Suppressor macrophage treated with lipopolysaccharide for 1 hour (primary cell): ENCODE results near the gene SEPTIN8.
"Not testable (repeated sequence)": the region's sequence is repeated elsewhere in the genome, so short reads cannot be mapped to it uniquely, and the experiment has no call there.

Source experiments
- DNase-seq, 3 donors: peaks; one replicate each; pipeline ENCODE4 v3.0.0-alpha.2; 2020 to 2022

Gene SEPTIN8

DNA sequence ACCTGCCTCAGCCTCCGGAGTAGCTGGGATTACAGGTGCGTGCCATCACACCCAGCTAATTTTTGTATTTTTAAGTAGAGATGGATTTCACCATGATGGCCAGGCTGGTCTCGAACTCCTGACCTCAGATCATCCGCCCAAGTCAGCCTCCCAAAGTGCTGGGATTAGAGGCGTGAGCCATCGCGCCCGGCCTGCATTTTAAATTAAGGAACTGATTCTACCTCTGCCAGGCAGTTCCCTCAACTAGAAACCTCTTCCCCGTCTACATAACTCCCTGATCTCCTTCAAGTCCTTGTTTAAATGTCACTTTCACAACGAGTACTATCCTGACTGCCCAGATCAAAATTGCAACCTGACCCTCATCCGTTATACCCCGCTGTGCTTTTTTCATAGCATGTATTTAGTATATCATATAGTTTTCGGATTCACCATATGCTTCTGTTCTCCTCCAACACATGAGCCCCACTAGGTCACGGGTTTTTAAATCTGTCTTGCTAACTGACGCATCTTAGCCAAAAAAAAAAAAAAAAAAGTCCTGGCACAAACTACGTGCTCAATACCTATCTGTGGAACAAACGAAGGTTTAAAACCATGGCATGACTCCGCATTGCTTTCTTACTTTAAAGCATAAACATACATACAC lies 35.2 kb upstream of the SEPTIN8 start:
- DNase-seq, result peak; percentile 50 to 59 (median 58)

DNA sequence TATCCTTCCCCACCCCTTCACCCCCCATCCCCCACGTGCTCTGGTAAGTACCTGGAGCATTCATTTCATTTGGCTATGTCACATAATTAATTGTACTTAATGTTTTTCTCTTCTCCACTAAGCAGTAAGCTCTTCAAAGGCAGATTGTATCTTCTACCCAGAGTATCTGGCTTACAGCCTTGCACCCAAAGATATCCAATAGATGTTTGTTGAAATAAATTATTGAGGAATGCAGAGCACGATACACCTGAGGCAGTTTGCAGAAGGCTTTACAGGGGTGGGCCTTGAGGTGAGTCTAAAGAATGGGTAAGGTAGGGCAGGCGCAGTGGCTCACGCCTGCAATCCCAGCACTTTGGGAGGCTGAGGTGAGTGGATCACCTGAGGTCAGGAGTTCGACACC lies 33.6 kb upstream of the SEPTIN8 start:
- DNase-seq, result no peak

DNA sequence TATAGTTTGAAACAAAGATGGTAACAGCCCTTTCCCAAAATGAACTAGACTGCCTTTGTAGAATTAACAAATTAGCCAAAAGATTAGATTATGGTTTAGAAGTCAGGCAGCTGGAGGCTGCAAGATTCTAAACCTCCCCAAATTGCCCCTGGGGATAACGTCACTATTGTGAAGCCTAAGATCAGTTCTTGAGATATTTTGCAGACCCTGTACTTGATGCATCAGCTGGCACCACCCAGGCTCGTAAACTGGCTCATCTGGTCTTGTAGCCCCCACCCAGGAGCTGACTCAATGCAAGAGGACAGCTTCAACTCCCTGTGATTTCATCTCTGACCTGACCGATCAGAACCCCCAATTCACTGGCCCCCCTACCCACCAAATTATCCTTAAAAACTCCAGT lies 31.8 kb upstream of the SEPTIN8 start:
- DNase-seq, result no peak

DNA sequence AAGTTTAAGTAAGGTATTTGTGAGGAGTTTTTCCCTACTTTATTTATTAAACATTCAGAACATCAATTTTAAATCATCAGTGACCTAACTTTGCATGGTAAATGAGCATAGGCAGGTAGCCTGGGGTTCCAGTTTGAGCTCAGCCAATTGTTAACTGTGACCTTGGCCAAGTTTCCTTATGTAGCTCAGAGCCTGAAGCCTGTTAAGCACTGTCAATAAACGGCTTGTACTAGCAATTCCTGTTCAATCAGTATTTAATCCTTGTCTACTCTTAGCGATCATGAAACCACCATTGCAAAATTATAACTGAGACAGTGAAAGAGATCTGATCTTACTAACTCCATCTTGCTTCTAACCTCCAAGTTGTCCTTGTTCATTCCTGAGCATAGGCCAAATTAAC lies 31.4 kb upstream of the SEPTIN8 start:
- DNase-seq, result no peak

DNA sequence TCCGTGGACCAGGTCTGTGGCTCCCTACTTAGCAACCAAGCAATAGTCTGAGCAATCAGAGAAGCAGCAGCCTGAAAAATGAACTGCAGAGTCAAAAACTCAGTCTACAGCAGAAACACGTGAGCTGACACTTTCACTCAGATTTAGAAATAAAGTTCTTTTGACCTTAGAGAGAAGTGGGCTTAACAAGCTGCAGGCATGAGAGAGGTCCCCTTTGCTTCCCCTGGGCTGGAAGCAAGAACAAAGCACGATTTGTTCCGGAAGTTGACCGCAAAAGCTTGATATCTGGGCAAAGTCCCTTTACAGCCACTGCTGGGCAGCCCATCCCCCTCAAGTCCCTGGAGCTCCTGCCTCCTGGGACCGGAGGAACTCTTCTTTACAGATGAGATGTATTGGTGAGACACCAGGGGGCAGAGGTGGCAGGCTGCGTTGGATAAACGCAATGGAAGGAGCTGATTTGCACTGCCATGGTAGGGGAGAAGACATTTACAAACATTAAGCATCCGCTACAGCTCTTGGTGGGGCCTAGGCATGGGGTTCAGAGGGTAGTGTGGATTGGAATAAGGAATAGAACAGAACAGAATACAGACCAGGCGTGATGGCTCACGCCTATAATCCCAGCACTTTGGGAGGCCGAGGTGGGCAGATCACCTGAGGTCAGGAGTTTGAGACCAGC lies 30.3 kb upstream of the SEPTIN8 start:
- no peak for DNase-seq

DNA sequence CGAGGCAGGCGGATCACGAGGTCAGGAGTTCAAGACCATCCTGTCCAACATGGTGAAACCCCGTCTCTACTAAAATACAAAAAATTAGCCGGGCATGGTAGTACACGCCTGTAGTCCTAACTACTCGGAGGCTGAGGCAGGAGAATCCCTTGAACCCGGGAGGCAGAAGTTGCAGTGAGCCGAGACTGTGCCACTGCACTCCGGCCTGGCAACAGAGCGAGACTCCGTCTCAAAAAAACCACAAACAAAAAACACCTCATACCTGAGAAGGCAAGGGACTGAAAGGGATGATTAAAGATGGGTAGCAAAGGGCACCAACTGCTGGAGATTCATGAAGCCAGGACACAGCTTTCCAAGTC lies 29.7 kb upstream of the SEPTIN8 start:
- DNase-seq, result not testable (repeated sequence)

DNA sequence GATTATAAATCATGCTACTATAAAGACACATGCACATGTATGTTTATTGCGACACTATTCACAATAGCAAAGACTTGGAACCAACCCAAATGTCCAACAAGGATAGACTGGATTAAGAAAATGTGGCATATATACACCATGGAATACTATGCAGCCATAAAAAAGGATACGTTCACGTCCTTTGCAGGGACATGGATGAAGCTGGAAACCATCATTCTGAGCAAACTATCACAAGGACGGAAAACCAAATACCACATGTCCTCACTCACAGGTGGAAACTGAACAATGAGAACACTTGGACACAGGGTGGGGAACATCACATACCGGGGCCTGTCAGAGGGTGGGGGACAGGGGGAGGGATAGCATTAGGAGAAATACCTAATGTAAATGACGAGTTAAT lies 28.8 kb upstream of the SEPTIN8 start:
- DNase-seq, result not testable (repeated sequence)

DNA sequence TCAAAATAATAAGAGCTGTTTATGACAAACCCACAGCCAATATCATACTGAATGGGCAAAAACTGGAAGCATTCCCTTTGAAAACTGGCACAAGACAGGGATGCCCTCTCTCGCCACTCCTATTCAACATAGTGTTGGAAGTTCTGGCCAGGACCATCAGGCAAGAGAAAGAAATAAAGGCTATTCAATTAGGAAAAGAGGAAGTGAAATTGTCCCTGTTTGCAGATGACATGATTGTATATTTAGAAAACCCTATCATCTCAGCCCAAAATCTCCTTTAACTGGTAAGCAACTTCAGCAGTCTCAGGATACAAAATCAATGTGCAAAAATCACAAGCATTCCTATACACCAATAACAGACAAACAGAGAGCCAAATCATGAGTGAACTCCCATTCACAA lies 27.2 kb upstream of the SEPTIN8 start:
- not testable (repeated sequence) for DNase-seq

DNA sequence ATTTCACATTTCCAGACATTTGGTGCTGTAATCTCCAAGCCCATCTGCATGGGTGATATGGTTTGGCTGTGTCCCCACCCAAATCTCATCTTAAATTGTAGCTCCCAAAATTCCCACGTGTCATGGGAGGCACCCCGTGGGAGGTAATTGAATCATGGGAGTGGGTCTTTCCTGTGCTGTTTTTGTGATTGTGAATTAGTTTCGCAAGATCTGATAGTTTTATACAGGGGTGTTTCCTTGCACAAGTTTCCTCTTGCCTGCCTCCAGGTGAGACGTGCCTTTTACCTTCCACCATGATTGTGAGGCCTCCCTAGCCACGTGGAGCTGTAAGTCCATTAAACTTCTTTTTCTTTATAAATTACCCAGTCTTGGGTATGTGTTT lies 25.6 kb upstream of the SEPTIN8 start:
- DNase-seq, result not testable (repeated sequence)

DNA sequence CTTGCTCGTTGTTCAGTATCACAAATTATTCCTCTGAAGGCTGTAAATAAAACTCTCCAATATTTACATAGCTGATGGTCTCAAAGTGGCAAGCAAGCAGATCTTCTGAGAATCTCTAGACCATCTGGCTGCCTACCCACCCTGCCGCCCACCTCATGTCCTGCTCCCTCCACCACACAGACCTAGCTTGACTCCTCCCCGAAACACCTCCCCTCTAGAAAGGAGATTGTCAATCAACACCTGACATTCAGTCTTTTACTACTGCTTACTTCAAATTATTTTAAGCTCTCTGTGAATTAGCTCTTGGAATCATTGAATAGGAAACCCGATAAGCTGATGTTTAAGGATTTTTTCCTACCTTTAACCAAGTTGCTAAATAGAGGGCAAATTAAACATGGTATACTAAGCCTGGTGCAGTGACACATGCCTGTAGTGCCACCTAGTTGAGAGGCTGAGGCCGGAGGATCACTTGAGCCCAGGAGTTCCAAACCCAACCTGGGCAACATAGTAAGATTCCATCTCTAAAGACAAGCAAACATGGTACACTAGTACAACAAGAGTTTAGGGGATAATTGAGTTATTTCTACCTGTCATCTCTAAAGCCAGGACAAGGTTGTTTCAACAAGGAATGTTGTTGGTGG lies 25.1 kb upstream of the SEPTIN8 start:
- no peak for DNase-seq

DNA sequence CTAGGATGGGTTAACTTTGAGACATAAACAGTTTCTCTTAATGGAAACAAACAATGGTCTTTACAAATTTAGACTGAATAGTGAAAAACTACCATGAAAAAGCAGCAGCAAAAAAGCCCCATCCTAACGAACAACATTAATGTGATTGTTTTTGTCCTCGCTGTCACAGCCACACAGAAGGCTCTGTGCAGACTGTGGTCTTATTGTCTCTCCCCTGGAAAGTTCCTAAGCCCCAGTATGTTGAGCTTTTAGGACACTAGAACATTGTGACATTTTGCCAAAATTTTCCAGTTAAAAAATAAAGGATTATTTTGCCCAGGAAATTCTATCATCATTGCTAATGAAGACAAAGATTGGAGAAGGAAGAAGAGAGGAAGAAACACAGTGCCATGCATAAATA lies 23.5 kb upstream of the SEPTIN8 start:
- no peak for DNase-seq

DNA sequence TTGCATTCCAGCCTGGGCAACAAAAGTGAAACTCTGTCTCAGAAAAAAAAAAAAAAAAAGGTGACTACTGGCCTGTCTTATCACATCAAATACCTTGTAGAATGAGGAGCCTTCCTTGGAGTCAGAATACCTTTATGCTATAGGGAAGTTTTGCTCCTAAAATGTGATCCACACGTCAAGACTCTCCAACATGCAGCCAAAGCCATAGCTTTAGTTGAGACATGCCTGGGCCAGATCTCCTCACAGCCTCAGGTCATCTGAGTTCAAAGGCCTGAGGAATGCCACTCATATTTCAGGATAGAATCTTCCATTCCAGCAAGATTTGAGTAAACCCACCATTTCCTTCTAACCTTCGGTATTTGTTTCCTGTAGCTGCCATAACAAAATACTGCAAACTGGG lies 22.4 kb upstream of the SEPTIN8 start:
- no peak for DNase-seq

DNA sequence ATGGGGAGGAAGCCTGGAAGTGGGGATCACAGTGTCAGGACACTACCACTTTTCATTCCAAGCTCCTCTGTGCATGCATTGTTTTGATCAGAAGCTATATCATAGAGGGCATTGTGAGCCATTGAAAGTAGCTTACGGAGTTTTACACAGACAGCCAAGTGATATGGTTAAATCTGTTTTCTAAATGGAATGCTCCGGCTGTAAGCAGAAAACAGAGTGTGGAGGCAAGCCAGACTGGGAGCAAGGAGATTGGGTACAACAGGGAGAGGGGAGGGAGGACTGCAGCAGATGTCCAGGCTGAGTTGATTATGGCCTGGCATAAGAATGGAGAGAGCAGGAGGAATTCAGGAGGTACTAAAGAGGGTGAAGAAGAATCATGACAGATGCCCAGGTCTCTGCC lies 20.6 kb upstream of the SEPTIN8 start:
- no peak for DNase-seq

DNA sequence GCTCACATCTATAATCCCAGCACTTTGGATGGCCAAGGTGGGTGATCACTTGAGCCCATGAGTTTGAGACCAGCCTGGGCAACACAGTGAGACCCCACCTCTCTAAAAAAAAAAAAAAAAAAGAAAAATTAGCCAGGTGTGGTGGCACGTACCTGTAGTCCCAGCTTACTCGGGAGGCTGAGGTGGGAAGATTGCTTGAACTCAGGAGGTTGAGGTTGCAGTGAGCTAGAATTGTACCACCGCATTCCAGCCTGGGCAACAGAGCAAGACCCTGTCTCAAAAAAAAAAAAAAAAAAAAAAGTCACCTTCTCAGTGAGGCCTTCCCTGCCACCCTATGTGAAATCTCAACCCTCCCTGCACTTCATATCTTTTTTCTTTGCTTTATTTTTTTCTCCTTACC lies 14.0 kb upstream of the SEPTIN8 start:
- no peak for DNase-seq

DNA sequence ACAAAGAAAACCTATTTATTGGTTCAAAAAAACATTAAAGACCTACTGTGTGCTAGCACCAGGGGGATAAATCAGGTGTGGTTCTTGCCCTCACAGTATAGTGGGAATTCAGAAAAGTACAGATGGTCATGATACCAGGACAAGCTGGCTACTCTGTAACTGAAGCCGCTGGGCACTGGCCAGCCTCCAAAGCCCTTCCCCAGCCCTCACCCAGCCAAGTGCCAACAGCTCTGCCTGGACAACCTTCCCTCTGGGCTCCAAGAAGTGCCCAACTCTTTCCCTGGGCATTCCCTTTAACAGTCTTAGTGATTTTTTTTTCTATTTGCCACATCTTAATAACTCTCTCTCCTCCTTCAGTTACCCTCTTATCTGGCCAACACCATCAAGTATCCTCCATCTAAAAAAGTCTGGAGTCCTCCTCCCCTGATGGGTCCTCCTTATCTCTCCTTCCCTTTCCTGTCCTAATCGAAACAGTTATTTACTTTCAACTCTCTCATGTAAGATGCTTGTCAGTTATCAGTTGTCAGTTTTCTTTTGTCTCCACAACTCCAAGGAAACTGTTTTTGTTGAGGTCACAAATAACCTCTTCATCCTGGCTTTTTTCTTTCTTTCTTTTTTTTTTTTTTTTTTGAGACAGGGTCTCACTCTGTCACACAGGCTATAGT lies 13.3 kb upstream of the SEPTIN8 start:
- DNase-seq, result no peak

DNA sequence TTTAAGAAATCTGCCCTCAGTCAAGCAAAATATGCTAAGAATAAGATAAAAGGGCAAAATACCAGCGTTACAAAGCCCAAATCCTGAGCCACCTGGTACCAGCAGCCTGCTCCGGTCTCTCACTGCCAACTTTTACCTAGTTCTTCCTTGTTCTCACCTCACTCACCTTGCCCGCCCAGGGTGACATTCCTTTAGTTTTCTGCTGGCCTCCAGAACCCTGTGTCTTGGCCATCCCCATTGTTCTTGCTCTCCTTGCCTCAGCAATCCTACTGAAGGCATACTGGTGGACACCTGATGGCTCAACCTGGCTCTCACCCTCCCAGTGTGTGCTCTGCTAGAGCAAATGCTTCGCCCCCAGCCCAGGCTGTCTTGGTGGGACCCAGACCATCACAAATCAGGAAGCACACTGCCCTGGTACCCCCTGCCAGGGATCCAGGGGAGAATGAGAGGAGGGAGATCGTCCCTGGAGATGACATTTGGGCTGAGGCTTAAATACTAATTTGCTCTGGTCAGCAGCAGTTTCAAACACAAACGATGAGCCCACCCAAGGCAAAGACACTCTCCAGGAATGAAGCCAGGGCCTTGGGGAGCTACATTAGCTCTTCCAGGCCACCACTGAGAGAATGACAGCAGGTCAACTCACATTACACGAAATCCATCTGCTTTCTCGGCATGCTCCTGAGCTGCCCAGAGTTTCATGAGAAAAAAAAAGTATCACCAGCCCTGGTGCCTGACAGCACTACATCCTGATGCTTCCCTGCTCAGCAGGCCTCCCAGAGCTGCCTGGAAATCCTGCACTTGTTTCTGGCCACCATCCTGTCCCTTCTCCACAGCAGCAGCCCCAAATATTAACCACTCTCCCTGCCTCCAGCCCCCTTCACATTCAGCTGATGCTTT lies 12.2 kb upstream of the SEPTIN8 start:
- no peak for DNase-seq

DNA sequence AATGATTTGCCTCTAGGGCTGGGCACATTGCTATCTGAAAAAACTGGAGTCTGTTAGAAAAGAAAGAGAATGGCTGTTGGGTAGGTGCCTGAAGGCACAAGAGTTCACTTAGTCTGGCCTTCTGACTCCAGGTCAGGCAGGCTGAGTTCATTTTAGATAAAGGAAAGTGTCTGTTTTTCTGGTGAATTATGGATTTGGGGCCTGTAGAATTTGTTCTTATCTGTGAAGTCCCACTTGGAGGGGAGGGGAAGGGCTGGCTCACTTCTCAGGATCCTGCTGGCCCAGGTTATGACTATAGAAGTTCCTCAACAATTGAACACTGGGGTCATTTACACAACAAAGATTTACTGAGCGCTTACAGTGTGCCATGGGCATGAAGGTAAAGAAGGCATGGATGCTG lies 11.5 kb upstream of the SEPTIN8 start:
- DNase-seq, result no peak

DNA sequence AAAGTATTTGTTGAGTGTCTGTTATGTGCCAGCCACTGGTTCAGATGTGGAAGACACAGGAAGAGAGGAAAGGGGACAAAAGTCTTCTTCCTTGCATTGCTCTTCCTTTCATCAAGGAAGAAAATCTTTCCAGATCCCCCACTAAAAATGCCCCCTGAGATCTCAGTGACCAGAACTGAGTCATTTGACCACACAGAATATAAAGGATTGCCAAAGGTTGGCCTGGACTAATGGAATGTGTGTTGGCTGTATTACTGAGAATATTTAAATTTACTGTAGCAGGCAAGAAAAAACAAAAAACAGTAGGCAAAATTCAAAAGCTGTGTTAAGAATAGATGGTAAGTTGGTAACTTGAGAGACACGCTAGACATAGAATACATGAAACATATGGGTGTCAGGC lies 10.0 kb upstream of the SEPTIN8 start:
- no peak for DNase-seq

DNA sequence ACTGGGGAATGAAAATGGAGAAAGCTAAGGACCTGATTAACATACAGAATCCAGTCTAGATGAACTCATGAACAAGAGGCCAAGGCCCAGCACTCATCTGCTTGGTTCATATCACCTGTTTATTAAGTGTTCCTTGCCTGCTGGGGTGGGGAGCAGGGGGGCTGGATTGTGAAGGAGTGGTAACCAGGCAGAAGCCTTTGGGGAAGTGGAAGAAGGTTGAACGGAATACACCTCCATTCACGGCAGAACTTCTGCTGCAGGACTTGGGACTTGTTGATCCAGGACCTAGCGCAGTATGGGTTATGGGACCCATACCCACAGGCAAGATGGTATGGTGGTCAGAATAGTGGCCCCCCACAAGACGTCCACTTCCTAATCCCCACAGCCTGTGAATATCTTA lies 8.8 kb upstream of the SEPTIN8 start:
- no peak for DNase-seq

DNA sequence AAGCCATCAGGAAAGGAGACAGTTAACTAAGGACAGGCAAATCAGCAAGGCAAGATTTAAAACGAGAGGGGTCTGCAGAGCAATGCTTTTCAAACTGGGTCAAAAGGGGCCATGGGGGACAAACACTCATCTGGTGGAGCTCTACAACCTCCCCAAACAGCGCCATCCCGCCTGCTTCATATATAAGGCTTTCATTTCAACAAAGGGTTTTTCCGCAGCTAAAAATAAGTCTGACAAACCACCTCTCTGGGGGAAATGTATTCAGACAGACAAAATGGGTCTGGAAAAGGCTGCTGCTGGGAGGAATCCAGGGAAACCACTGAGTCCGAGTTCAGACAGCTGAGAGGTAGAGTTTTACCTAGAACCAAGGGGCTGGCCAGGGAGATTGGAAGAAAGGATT lies 8.3 kb upstream of the SEPTIN8 start:
- peak in 1 of 3 donors; percentile 27 for DNase-seq

DNA sequence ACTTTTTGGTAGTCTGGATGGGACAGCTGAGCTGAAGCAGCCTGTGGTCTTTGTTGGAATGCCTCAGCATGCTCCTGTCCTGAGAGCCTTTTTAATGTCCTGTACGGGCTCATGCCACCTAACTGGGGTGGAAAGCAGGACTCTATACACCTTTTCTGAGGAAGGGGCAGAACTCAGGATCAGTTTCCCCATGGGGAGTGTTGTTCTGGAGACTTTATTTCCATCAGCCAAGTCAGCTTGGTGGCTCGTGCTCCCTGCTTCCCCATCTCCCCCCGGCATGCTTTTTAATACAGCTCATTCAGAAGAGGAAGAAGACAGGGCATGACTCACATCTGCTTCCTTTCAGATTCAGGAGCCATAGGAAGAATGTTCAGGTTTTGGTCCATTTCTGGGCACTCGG lies 5.1 kb upstream of the SEPTIN8 start:
- DNase-seq, result peak; percentile 76 to 84 (median 80)

DNA sequence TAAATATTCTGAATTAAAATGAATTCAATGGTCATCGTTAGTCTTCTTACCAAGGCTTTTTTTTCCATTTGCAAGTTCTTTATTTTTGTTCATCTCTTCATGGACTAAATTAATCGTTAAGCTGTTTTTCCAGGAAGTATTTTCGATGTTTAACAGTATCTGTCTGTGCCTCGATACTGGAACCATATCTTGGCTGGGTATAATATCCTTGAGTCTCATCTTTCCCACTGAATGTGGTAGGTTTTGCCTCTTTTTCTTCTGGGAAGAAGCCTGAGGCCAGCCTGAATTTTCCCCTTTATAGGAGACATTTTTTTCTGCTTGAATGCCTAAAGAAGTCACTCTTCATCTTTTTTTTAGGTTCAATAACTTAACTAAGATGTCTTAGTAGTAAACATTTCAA lies 4.0 kb upstream of the SEPTIN8 start:
- no peak for DNase-seq

DNA sequence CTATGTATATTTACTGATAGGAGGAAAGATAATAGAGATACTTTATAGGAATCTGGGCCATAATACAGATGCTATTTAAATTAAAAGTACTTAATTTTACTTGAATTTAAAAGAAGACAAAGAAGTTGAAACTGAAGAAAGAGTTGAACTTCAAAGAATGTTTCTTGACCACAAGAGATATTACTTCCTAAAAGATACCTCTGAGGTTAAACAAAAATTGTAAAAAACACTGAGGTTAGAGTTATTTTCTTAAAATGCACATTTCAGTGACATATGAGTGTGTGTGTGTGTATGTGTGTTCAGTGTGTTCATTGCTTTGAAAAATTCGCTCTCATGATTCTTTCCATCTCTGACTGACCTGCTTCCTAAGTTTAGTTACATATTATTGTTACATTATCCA lies 3.5 kb upstream of the SEPTIN8 start:
- no peak for DNase-seq
